Activated T-helper 1 cell treated with Interleukin-2 at 50 U/mL for 16 hours (primary cell): ENCODE data around the gene C19orf38.

Experiments
- DNase-seq: peaks from one replicate; pipeline ENCODE4 v3.0.0-alpha.2; 2020; ENCODE audit warnings: low read depth

C19orf38 gene

GRCh38 chr19:10848230-10848856 is at the start of gene C19orf38:
Gene C19orf38, plus strand, starts transcription at chr19:10848415. Its CDS starts 94 bp downstream, at chr19:10848509.
- DNase-seq = no peak

- DNase-seq = no peak
Measured at GRCh38 chr19:10800488-10800887, 47.7 kb upstream of the C19orf38 start.

GRCh38 chr19:10802479-10802878 is 45.7 kb upstream of the C19orf38 start:
- DNase-seq = no peak

GRCh38 chr19:10803252-10803651 is 45.0 kb upstream of the C19orf38 start:
- no peak for DNase-seq

- DNase-seq = no peak
Measured at GRCh38 chr19:10805065-10805757, 43.0 kb upstream of the C19orf38 start.

GRCh38 chr19:10805758-10806247 is 42.4 kb upstream of the C19orf38 start:
- DNase-seq = no peak

GRCh38 chr19:10808937-10809649 is 39.1 kb upstream of the C19orf38 start:
- peak; percentile 8 for DNase-seq

- DNase-seq = no peak
Measured at GRCh38 chr19:10809651-10810285, 38.4 kb upstream of the C19orf38 start.

- DNase-seq = no peak
Measured at GRCh38 chr19:10811391-10812111, 36.7 kb upstream of the C19orf38 start.

GRCh38 chr19:10812196-10812595 is 36.0 kb upstream of the C19orf38 start:
- DNase-seq = no peak

GRCh38 chr19:10812902-10813404 is 35.3 kb upstream of the C19orf38 start:
- DNase-seq = no peak

- DNase-seq = no peak
Measured at GRCh38 chr19:10815007-10815536, 33.1 kb upstream of the C19orf38 start.

- no peak for DNase-seq
Measured at GRCh38 chr19:10815969-10816644, 32.1 kb upstream of the C19orf38 start.

- no peak for DNase-seq
Measured at GRCh38 chr19:10816691-10817090, 31.5 kb upstream of the C19orf38 start.

GRCh38 chr19:10817291-10818038 is 30.8 kb upstream of the C19orf38 start:
- no peak for DNase-seq

- no peak for DNase-seq
Measured at GRCh38 chr19:10818301-10819123, 29.7 kb upstream of the C19orf38 start.

- no peak for DNase-seq
Measured at GRCh38 chr19:10819124-10820060, 28.8 kb upstream of the C19orf38 start.

- no peak for DNase-seq
Measured at GRCh38 chr19:10820173-10820572, 28.0 kb upstream of the C19orf38 start.
